DMS79 (cell line): ENCODE results near the gene CPZ.
"Not testable (repeated sequence)": the region's sequence is repeated elsewhere in the genome, so short reads cannot be mapped to it uniquely, and the experiment has no call there.

Source experiments
- DNase-seq: peaks from one replicate; lab custom pipeline; 2025; lab: John Stamatoyannopoulos, UW

The CPZ gene

DNA sequence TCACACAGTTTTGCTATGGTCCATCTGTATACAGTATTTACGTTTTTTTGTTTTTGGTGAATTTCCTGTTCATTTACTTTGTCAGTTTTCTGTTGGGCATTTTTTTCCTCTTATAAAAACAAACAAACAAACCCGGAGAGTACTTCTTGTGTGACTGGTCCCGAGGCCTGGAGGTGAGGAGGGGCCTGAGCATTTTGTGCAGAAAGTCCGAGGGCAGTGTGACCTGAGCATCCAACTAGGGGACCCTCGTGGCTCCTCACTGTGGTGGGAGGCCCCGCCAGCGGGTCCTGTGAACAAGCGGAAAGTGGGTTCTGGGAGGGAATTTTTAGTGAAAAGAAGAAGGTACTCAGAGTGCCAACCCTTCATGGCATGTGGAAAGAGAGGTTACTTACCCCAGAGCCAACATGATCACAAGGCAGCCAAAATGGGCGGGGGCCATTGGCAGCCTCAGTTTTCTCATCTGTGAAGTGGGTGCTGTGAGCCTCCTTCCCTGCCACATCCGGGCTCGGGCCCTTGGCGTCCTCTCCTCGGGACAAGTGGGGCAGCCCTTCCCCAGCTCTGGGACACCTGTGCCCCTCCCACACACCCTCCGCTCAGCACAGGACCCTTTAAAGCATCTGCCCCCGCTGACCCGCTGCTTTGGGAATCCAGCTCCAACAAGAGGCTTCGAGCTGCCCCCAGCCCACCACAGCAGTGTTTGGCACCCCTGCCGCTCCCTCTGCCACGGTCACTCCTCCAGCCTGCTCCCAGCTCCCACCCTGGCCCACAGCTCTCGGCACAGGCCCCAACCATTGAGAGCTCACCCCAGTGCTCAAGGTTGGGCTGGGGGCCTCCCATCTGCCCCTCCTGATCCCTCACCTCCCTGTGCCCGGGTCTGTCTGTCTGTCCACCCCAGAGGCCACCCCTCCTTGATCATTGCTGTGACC lies 35.2 kb upstream of the CPZ start:
- DNase-seq, result no peak

DNA sequence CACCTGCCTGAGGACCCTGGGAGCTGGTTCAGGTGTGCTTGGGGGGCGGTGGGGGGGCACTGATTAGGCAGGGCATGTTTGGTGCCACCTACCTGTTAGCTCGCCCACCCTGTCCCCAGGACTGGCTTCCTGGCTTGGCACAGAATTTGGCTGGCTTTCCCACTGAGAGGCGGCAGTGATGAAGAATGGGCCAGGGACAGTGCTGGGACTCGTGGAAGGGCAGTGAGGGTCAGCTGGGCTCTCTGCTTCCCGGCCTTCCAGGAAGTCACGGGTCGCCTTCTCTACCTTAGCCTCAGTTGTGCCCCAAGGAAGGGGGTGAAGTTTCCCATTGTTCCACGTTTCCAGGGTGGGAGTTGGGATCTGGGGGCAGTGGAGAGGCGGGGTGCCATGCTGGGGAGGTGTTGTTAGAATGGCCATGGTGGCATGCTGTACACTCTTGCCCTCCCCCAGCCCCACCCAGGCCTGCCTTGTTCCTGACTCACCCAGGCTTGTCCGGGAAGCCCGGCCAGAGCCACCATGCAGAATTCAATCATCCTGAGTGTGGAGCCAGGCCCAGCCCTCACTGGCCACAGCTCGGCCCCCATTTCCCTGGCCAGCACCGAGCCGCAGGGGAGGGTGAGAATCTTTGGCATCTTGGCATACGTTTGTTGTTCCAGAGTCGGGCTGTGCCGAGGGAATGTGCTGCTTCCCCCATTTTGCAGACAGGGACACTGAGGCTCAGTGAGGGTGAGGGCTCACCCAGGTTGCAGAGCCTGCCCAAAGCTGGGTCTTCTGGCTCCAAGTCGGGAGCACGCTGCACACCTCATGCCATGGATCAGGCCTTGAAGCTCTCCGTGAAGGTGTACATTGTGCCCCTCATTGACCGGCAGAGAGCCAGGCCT lies 34.2 kb upstream of the CPZ start:
- no peak for DNase-seq

DNA sequence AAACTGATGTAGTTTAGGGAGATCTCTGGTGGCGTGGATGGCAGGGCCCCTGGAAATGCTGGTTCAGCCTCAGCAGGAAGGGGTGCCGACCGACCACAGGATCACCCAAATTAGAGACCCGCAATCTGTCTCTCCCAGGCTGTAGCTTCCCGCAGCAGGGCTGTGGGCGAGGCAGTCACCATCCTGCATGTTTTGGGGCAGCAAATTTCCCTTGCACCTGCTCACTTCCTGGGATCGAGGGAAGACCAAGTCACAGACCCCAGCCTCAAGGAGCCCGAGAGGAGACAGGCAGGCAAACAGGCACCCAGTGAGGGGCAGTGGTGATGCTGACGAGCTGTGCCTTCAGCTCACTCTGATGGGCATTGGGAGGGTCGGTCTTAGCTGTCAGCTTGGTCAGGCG lies 33.6 kb upstream of the CPZ start:
- no peak for DNase-seq

DNA sequence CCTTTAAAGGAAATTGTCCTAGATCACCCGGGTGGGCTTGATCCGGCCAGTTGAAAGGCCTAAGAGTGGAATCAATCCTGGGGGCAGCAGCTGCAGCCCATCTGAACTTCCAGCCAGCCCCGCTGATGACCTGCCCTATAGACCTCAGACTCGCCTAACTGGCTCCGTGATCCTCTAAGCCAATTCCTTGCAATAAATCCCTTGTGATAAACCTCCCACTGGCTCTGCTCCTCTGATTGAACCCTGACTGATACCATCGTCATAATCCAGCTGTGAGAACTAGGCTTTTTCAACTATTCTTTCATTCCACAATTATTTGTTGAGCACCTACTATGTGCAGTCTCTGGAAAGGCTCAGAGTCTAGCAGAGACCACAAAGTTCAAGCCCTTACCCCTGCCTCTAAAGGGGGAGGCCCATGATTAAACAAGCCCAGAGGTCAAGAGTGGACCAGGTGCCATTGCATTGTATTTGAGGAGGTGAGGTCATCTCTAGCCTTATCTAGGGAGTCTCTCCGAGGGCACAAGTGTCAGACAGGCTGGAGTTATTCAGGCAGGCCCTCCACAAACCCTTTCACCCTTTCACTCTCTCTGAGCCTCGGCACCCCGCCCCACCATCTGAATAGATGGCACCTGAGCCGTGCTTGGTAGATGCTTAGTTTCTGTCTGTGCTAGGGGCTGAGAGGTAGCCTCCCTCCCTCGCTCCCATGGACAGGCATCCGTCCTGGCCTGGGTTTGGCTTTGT lies 32.9 kb upstream of the CPZ start:
- no peak for DNase-seq

DNA sequence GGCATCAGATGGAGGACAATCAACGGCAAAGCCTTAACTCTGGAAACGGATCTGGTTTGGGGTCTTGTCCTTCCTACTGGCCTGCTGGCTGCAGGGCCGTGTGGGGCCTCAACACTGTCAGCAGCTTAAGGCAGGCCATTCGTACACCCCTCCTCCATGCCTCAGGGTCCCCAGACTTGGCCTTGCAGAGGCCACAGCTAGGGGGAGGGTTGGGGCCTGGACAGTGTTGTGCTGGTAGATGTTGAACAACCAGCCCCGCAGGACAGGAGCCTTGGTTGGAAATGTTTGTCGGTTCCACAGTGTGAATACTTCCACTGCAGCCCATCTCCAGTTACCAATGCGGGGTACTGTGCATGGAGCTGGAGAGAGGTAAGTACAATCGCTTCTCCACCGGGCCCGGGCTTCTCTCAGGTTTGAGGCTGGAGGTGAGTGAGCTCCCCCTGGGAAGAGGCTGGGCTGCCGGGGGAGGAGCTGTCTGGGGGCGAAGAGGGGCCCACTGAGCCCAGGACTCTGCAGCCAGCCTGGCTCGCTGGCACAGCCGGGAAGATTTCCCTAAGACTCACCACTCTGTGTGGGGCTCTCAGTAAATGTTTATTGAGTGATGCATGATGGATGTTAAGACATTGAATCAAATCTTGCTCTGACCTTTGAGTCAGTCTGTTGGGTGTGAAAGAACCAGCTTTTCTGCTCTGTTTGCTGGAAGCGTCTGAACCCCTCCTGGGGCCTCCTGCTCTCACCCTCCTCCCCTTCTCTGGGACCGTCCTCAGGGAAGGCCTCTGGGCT lies 32.1 kb upstream of the CPZ start:
- DNase-seq, result no peak

DNA sequence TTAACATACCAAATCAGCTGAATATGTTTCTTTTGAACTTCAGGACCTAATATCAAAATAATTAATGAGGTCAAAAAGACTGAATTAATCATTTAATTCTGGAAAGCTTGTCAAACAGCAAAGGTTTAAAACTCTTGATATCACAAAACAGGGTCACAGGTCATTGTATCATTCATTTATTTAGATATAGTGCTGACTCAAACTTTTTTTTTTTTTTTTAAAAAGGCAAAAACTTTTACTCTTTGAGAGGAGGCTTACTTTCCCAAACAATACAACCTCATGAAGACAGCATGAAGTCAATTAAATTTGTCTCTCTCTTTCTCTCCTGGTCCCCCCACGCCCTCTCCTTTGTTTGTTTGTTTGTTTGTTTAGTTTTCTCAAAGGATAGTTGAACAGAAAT lies 28.0 kb upstream of the CPZ start:
- DNase-seq, result no peak

DNA sequence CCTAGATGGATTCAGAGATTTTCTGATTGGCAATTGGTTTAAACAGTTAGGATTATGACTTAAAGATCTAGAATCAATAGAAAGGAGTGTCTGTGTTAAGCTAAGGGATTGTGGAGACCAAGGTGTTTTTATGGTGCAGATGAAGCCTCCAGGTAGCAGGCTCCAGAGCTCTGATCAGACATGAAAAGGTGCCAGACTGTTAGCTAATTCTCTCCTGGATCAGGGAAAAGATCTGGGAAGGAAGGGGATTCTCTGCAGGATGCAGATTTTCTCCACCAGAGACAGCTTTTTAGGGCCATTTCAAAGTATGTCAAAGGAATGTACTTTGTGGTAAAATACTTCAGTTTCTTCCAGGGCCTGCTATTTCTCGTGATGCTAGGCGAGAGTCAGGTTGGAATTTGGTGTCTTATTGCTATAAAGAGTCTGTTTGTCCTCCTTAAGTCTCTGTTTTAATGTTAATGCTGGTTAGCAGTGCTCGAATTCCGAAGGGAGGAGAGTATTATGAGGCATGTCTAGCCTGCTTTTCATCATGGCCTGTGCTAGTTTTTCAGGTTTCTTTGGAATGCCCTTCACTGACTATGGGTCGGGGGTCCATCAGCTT lies 24.4 kb upstream of the CPZ start:
- DNase-seq, result no peak

DNA sequence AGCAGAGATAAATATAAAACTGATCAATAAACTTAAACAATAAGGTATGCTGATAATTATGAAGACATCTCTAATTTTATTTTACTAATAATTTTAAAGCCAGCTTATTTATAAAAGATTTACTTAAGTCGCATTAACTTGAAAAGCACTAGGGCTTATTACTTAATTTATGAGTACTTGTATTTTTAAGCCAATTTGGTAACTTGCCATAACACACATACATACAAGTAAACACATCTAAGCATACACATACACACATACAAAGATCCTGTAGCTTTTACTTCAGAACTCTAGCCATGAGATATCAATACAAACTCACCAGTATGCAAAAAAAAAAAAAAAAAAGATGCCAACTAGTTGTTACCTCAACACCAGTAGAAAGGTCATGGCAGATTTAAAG lies 22.4 kb upstream of the CPZ start:
- no peak for DNase-seq

DNA sequence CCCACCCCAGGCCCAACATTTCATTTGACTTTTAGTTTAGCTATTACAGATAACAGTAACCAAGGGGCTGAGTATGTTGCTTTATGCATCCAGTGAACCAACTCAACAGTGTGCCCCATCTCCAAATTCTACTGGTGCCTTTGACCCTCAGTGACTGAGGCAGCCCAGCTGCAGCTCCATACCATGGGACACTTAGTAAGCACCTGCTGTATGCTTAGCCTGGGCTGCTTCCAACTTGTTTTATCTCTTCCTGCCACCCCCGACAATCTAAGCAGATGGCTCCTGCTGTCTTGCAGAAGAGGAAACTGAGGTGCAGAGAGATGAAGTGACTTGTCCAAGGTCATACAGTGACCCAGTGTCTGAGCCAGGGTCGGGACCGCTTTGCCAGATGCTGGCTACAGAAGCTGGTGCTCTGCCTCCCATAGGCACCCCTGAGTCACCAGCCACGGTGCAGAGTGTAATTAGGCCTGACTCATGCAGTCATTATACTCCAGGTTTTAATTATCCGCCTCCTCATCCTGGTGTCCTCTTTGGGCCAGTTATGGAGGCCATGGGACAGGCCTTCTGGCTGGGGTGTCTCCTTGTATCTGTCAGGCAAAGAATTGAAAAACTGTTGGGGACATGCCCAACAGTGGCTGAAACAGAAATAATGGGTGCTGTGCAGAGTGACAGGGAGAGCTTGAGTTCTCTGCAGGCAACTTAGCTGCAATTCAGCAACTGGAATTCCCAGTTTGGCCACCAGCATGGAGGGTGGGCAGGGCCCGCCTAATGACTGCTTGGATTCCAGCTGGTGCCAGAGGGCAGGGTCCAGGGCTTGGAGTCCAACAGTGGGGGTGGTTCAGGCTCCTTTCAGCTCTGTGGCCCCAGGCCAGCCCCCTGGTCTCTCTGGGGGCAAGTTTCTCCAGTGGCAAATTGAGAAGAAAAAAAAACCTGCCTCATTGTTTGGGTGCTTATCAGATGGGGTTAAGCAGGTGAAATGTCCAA lies 20.6 kb upstream of the CPZ start:
- no peak for DNase-seq

DNA sequence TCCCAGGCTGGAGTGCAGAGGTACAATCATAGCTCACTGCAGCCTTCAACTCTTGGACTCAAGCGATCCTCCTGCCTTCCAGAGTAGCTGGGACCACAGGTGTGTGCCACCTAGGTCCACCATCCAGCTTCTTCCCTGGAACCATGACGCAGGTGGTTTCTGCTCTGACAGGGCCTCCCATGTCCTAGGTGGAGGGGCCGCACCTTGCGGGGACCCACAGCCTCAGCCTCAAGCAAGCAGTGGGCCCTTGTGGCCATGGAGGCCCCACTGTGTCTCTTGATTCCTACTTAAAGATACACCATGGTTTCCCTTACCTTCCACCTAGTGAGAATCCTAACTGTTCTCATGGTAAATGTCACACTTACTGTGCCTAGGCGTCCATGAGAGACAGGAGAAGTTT lies 19.3 kb upstream of the CPZ start:
- DNase-seq, result no peak

DNA sequence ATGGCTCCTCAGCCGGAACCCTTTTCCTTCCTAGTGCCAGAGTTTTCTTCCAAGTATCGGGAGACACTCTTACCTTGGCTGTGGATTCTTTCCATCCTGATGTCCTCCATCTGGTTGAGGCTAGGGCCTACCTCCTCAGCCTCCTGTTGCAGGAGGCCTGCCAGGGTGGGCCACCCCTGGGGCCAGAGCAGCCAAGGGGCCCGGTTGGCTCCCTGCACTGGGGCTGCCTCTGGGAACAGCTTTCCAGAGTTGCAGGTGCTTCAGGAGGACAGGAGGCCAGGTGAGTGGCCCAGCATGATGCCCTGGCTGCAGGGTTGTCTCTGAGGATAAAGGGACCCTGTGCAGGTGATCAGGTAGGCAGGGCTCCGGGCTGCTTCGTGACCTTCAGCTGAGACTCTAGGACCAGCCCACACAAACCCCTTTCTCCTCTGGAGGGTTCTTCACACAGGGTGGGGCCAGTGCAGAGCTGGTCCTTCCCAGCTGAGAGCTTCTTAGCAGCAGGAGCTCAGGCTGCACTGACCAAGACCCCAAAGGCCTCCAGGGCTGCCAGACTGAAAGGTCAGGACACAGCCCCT lies 17.7 kb upstream of the CPZ start:
- no peak for DNase-seq

DNA sequence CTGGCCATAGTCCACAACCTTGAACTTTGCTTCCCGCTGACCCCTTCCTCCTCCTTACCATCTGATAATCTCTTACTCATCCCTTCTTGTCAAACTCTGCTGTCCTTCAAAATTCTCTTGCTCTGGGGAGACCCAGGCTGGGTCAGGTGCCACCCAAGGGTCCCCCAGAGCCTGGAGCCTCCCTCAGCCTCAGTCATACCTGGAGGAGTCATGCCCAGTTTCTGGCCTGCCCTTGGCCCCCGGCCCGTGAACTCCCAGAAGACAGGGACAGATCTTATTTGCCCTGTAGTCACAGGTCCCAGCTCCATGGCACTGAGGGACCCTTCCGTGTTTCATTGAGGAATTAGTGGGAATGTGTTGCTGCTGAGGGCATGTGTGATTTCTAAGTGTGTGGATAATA lies 17.1 kb upstream of the CPZ start:
- DNase-seq, result no peak

DNA sequence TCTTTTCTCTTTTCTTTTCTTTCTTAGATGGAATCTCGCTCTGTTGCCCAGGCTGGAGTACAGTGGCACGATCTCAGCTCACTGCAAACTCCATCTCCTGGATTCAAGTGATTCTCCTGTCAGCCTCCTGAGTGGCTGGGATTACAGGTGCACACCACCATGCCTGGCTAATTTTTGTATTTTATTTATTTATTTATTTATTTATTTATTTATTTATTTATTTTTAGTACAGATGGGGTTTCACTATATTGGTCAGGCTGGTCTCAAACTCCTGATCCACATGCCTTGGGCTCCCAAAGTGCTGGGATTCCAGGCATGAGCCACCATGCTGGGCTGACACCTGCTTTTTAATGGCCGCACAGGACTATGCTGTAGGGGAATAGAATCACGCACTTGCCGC lies 16.0 kb upstream of the CPZ start:
- not testable (repeated sequence) for DNase-seq

DNA sequence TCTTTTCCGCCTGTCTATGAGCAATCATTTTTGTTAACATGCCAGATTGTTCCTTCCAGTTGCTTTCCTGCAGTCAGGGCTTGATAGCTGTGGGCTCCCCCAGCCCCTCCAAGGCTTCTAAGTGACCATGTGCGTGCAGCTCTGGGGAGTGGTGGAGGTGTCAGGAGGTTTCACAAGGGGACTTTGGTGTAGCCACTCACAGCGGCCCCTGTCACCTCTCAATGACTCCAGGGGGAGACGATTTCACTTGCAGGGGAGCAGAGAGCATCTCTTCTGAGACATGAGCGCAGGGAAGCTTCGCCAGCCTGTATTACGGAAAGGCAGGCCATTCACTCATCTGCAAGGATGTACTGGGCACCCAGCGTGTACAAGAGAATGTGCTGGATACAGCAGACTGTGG lies 15.5 kb upstream of the CPZ start:
- no peak for DNase-seq

DNA sequence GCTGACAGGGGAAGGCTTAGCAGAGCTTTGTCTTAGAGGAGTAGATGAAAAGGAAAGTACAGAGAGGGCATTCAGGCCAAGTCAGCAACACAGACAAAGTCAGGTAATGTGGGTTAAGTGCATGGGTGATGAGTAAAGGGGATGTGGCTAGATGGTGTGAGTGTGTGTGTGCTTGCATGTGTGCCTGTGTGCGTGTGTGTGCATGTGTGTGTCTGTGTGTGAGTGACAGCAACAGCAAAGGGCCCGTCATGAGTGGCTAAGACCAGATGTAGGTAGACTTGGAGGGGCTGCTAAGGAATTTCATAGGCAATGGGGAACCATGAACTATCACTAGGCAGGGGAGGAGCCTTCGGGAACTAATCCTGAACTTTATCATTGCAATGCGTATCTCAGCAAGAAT lies 14.6 kb upstream of the CPZ start:
- no peak for DNase-seq

DNA sequence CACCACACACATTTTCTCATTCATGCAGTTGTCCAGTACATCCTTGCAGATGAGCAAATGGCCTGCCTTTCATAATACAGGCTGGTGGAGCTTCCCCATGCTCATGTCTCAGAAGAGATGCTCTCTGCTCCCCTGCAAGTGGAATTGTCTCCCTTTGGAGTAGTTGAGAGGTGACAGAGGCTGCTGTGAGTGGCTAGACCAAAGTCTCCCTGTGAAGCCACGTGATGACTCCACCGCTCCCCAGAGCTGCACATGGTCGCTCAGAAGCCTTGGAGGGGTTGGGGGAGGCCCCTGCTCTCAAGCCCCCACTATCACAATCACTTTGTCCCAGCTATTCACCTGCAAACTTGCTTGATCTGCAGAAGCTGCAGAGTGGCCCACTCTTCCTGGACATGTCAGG lies 13.8 kb upstream of the CPZ start:
- no peak for DNase-seq

DNA sequence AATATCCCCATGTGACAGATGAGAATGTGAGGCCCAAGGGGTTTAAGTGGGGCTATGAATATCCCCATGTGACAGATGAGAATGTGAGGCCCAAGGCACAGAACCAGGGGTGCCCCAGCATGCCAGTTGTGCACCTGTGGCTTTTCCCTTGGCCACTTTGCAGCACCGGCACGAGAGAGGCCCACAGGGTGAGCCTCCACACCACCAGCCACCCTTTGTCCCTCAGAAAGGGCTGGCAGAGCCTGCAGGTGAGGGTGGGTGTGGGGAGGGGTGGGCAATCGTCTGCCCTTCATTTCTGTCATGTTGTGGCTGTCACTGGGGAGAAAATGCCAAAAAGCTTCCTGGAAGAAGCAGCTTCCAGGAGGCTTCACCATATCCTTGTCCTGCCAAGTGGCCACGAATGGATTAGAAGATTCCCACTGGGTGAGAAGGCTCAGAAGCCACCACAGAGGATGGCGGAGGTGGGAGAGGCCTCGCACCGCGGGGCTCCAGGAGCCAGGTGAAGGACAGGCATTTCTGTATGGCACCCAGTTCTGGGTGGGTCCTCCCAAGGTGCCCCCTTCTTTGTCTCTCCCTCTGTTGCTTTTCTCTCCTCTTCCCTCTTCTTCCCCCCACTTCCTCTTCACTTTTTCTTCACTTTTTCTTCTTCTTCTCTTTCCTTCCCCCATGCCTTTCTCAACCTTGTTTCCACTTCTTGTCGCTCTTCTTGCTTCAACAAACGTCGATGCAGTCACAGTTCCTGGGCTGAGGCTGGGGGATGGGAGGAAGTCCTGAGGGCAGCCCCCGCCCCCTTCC lies 12.8 kb upstream of the CPZ start:
- DNase-seq, result no peak

DNA sequence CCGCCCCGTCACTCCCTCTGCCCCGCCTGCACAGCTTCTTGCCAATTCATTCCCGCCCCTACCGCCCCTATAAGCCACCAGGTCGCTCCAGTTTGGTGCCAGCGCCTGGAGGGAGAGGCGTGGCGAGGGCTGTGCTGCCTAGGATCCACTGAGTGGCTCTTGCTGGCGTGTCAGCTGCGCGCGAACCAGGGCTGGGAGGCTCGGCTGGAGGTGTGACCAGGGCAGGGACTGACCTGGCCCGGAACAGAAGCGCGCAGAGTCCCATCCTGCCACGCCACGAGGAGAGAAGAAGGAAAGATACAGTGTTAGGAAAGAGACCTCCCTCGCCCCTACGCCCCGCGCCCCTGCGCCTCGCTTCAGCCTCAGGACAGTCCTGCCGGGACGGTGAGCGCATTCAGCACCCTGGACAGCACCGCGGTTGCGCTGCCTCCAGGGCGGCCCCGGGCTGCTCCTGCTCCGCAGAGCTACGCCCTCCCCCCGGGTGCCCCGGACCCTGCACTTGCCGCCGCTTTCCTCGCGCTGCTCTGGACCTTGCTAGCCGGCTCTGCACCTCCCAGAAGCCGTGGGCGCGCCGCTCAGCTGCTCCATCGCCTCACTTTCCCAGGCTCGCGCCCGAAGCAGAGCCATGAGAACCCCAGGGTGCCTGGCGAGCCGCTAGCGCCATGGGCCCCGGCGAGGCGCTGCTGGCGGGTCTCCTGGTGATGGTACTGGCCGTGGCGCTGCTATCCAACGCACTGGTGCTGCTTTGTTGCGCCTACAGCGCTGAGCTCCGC lies 12.1 kb upstream of the CPZ start, which contains the start of gene GPR78:
Gene GPR78, plus strand, starts transcription at position 72 of the 773 bp plus-strand sequence. Its CDS starts 591 bp downstream, at position 663.
- no peak for DNase-seq
